Body of pancreas (tissue), 4 donors: ENCODE results near the gene AGXT. TPM values are rescaled to one million over a fixed set of nuclear protein-coding genes. Genes with fewer than 3 reads are reported as not detected.
A peak's percentile ranks its signal among the peaks of the same experiment; 100 is the strongest.

ENCODE experiments used
- ATAC-seq: fragments of 150-250 bp; one replicate; pipeline ENCODE4 v1.9.1; 2016
- DNase-seq, 4 donors: peaks; one replicate each; pipeline ENCODE4 v3.0.0-alpha.2; 2019
- H3K27ac ChIP-seq, 4 donors: fragments of 200-600 bp; sonication (generic); 1 replicate in 3 of 4; 2 replicates in 1 of 4; pipeline versions ENCODE4 v1.5.1 to v1.6.1; 2016 to 2019; ENCODE audit warnings: mild to moderate bottlenecking in 1 of 4, mixed read lengths in 1 of 4, moderate library complexity in 1 of 4
- H3K27me3 ChIP-seq, 2 donors: fragments of 200-600 bp; sonication (generic); one replicate each; pipeline ENCODE4 v1.6.0; 2016; ENCODE audit warnings: mild to moderate bottlenecking in 1 of 2
- H3K36me3 ChIP-seq, 2 donors: fragments of 200-600 bp; sonication (generic); replicated peaks in 1 of 2; 2 replicates each; pipeline ENCODE4 v1.5.1; 2016; ENCODE audit warnings: low read depth in 2 of 2; ENCODE audit not compliant: insufficient read depth in 1 of 2
- H3K4me1 ChIP-seq: fragments of 200-600 bp; sonication (generic); one replicate; pipeline ENCODE4 v1.6.0; 2016
- H3K4me3 ChIP-seq, 2 donors: fragments of 200-600 bp; sonication (generic); 1 replicate in 1 of 2; 2 replicates in 1 of 2; pipeline ENCODE4 v1.5.1; 2016 to 2019
- H3K9me3 ChIP-seq, 3 donors: fragments of 200-600 bp; sonication (generic); 1 replicate in 2 of 3; 2 replicates in 1 of 3; pipeline ENCODE4 v1.5.1; 2016
- POLR2A ChIP-seq, 3 donors: fragments of 450-650 bp; IDR thresholded peaks; one replicate each; pipeline ENCODE4 v1.6.1; 2016; ENCODE audit warnings: antibody characterized with exemption in 3 of 3, mild to moderate bottlenecking in 2 of 3
- WGBS, 2 donors: methylation state at CpG; one replicate each; pipeline ENCODE4 v1.1.5; 2017; 5-methylcytosine and 5-hydroxymethylcytosine counted together
- intact Hi-C: fragments of 100-400 bp; cut with DNase I; formaldehyde crosslinking; loops from one replicate; pipeline ENCODE4 v1.15.1; 2023
- total RNA-seq, 2 donors: library from RNA; depleted of rRNA; stranded (reverse); fragments of >200 nt; gene quantifications; one replicate each; pipeline ENCODE4 v1.1.0, GENCODE V29; 2016
- TF ChIP-seq, protein P1 (sequence below), 7 experiments: fragments of 450-650 bp in 4 of 7; fragments of 200-600 bp in 3 of 7; sonication (generic) in 3 of 7; IDR thresholded peaks; one replicate each; pipeline ENCODE4 v1.5.1; 2016 to 2019; ENCODE audit warnings: antibody characterized with exemption in 7 of 7

The AGXT gene
- total RNA-seq, 2 donors from 2014 or later: 1.6 TPM; not detected in 1

DNA sequence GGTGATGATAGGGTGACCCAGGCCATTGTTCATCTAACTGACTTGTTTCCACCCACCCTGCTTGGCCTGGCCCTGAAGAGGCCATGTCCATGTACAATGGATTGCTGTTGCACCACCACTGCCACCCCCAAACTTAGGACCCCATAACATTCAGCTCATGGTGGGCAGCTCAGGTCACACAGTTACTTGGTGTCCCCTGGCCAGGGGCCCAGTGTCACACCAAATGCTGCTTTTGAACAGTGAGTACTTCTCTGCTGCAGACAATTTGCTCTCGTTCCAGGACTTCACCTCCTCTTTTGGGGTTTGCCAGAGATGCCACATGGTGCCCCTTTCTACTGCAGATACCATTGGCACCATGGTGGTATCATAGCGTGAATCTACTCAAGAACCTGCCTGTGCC, 15.6 kb downstream of the AGXT start:
- 95 to 100% methylated on average over 2 of the region's 2 CpGs for WGBS, 2 donors
- TF ChIP-seq, protein P1, sequence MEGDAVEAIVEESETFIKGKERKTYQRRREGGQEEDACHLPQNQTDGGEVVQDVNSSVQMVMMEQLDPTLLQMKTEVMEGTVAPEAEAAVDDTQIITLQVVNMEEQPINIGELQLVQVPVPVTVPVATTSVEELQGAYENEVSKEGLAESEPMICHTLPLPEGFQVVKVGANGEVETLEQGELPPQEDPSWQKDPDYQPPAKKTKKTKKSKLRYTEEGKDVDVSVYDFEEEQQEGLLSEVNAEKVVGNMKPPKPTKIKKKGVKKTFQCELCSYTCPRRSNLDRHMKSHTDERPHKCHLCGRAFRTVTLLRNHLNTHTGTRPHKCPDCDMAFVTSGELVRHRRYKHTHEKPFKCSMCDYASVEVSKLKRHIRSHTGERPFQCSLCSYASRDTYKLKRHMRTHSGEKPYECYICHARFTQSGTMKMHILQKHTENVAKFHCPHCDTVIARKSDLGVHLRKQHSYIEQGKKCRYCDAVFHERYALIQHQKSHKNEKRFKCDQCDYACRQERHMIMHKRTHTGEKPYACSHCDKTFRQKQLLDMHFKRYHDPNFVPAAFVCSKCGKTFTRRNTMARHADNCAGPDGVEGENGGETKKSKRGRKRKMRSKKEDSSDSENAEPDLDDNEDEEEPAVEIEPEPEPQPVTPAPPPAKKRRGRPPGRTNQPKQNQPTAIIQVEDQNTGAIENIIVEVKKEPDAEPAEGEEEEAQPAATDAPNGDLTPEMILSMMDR (IDR thresholded peaks at IDR 0.05): no peak
- no peak for TF ChIP-seq POLR2A (IDR thresholded peaks at IDR 0.05)
- no peaks in the 10 kb centered on the region for H3K9me3 ChIP-seq

GRCh38 chr2:240884745-240885144, 16.1 kb downstream of the AGXT start:
- Histone ChIP-seq H3K4me1 (no peaks in the 10 kb centered on the region), H3K27me3 (no peaks in the 10 kb centered on the region), H3K27ac (no peak overlapping the region), H3K4me3 (no peak overlapping the region), H3K9me3 (no peaks in the 10 kb centered on the region), H3K36me3 (no peaks in the 10 kb centered on the region)
- no peak for ATAC-seq
- intact Hi-C loops: no loop called here
- no peak for TF ChIP-seq POLR2A (IDR thresholded peaks at IDR 0.05)
- TF ChIP-seq, protein P1 (IDR thresholded peaks at IDR 0.05): no peak
- DNase-seq: no peak
- WGBS, 2 donors: 56 to 60% methylated on average over 2 to 3 of the region's 3 CpGs

More for the DNA sequence above, 15.6 kb downstream of the AGXT start:
- no peak for ATAC-seq
- H3K4me1 ChIP-seq: no peaks in the 10 kb centered on the region
- peak in 1 of 4 donors; percentile 4 for DNase-seq
- H3K36me3 ChIP-seq: no peaks in the 10 kb centered on the region
- no peaks in the 10 kb centered on the region for H3K27me3 ChIP-seq
- intact Hi-C loops: no loop called here
- no peak overlapping the region for H3K27ac ChIP-seq
- H3K4me3 ChIP-seq: no peak overlapping the region

- Histone ChIP-seq H3K4me1 (no peaks in the 10 kb centered on the region), H3K9me3 (no peaks in the 10 kb centered on the region), H3K36me3 (no peaks in the 10 kb centered on the region), H3K27me3 (no peaks in the 10 kb centered on the region), H3K27ac (no peak overlapping the region), H3K4me3 (no peak overlapping the region)
- TF ChIP-seq, protein P1 (IDR thresholded peaks at IDR 0.05): no peak
- TF ChIP-seq POLR2A (IDR thresholded peaks at IDR 0.05): no peak
- 70% methylated on average over 1 of the region's 1 CpG for WGBS, 2 donors
- DNase-seq (no peak), ATAC-seq (no peak)
- intact Hi-C loops: no loop called here
These were observed 16.9 kb downstream of the AGXT start for GRCh38 chr2:240885566-240885965.

DNA sequence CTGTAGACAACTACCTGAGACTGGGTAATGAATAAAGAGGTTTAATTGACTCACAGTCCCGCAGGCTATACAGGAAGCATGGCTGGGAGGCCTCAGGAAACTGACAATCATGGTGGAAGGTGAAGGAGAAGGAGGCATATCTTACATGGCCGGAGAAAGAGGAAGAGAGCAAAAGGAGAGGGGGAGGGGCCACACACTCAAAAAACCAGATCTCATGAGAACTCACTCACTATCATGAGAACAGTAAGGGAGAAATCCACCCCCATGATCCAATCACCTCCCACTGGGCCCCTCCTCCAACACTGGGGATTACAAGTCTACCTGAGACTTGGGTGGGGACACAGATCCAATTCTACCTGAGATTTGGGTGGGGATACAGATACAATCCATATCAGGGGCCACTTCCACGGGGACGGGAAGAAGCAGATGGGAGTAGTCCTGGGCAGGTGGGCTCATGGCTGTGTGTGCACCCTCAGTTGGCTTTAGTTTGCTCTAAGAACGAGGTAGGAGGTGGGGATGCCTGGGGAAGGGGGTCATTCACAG, 17.5 kb downstream of the AGXT start:
- H3K4me1 ChIP-seq: no peaks in the 10 kb centered on the region
- no peaks in the 10 kb centered on the region for H3K9me3 ChIP-seq
- H3K27me3 ChIP-seq: no peaks in the 10 kb centered on the region
- no peaks in the 10 kb centered on the region for H3K36me3 ChIP-seq
- no peak overlapping the region for H3K4me3 ChIP-seq
- intact Hi-C loops: no loop called here
- ATAC-seq (no peak), DNase-seq (no peak)
- WGBS, 2 donors: 72 to 80% methylated on average over 5 of the region's 5 CpGs
- TF ChIP-seq, protein P1 (IDR thresholded peaks at IDR 0.05): no peak
- TF ChIP-seq POLR2A (IDR thresholded peaks at IDR 0.05): no peak
- H3K27ac ChIP-seq: no peak overlapping the region
